IMR-90 (cell line): ENCODE results near the gene CST2. TPM values are rescaled to one million over a fixed set of nuclear protein-coding genes. Genes with fewer than 3 reads are reported as not detected.

Source experiments
- ATAC-seq: fragments of 200-7000 bp; cut with Tn5 transposase; 2 replicates; pipeline ENCODE4 v1.9.1; 2020; ENCODE audit warnings: low read depth, mild to moderate bottlenecking, moderate library complexity
- BruUV-seq: library from RNA; stranded (reverse); fragments of 400-500 nt; replicated peaks from 2 replicates; lab custom pipeline; 2021; lab: Mats Ljungman, UMichigan
- CTCF ChIA-PET: fragments of 300-600 bp; formaldehyde crosslinking; extraction: SDS; loops from one replicate; lab custom pipeline; 2021; ENCODE audit warnings: antibody characterized with exemption; lab: Yijun Ruan, JAX
- POLR2A ChIA-PET: fragments of 300-600 bp; sonication (Branson Sonifier 250); formaldehyde crosslinking; loops from one replicate; lab custom pipeline; 2022; ENCODE audit warnings: antibody characterized with exemption; ENCODE audit not compliant: unreplicated experiment; lab: Charles Lee
- DNase-seq: peaks from one replicate; pipeline ENCODE4 v3.0.0; 2013
- H2AFZ ChIP-seq: replicated peaks from 2 replicates; pipeline ENCODE3; 2013; ENCODE audit warnings: low read length, mild to moderate bottlenecking; ENCODE audit not compliant: poor library complexity
- H2AK5ac ChIP-seq: 2 replicates; pipeline ENCODE4 v1.6.1; 2013; ENCODE audit warnings: low read depth, low read length, inconsistent platforms
- H2AK9ac ChIP-seq: replicated peaks from 2 replicates; pipeline ENCODE3; 2013; ENCODE audit warnings: mild to moderate bottlenecking, low read depth, low read length, moderate library complexity; ENCODE audit not compliant: poor library complexity
- H2BK120ac ChIP-seq: 2 replicates; pipeline ENCODE4 v1.6.1; 2013; ENCODE audit warnings: low read depth, low read length, inconsistent platforms
- H2BK15ac ChIP-seq: 3 replicates; pipeline ENCODE4 v1.6.1; 2013; ENCODE audit warnings: low read depth, low read length, inconsistent platforms
- H2BK20ac ChIP-seq: 2 replicates; pipeline ENCODE4 v1.6.1; 2013; ENCODE audit warnings: low read depth, mild to moderate bottlenecking, inconsistent platforms, low read length, moderate library complexity
- H2BK5ac ChIP-seq: 2 replicates; pipeline ENCODE4 v1.6.1; 2013; ENCODE audit warnings: mild to moderate bottlenecking, low read depth, low read length, inconsistent platforms; ENCODE audit not compliant: poor library complexity, severe bottlenecking
- H3K14ac ChIP-seq: replicated peaks from 2 replicates; pipeline ENCODE4 v1.6.1; 2013; ENCODE audit warnings: low read depth, low read length, inconsistent platforms
- H3K18ac ChIP-seq: 2 replicates; pipeline ENCODE4 v1.6.1; 2013; ENCODE audit warnings: low read depth, low read length, control low read depth
- H3K23ac ChIP-seq: 2 replicates; pipeline ENCODE4 v1.6.1; 2013; ENCODE audit warnings: low read depth, low read length, inconsistent platforms
- H3K27ac ChIP-seq: 2 replicates; pipeline ENCODE4 v1.5.1; 2013; ENCODE audit warnings: mild to moderate bottlenecking, control low read depth, low read length; ENCODE audit not compliant: insufficient read depth
- H3K27me3 ChIP-seq: 2 replicates; pipeline ENCODE4 v1.6.1; 2013; ENCODE audit warnings: low read length; ENCODE audit not compliant: control insufficient read depth, insufficient read depth
- H3K36me3 ChIP-seq: 2 replicates; pipeline ENCODE4 v1.6.1; 2013; ENCODE audit warnings: low read length, mixed read lengths; ENCODE audit not compliant: control insufficient read depth, insufficient read depth
- H3K4ac ChIP-seq: 2 replicates; pipeline ENCODE4 v1.6.1; 2013; ENCODE audit warnings: low read depth, low read length, inconsistent platforms
- H3K4me1 ChIP-seq: 2 replicates; pipeline ENCODE4 v1.6.1; 2013; ENCODE audit warnings: low read length, mixed read lengths; ENCODE audit not compliant: control insufficient read depth, insufficient read depth
- H3K4me2 ChIP-seq: 2 replicates; pipeline ENCODE4 v1.6.1; 2013; ENCODE audit warnings: low read depth, mild to moderate bottlenecking, control low read depth, low read length, moderate library complexity
- H3K4me3 ChIP-seq: 2 replicates; pipeline ENCODE4 v1.5.1; 2013; ENCODE audit warnings: low read depth, mild to moderate bottlenecking, control low read depth, low read length, moderate library complexity; ENCODE audit not compliant: insufficient read depth
- H3K56ac ChIP-seq: 2 replicates; pipeline ENCODE4 v1.6.1; 2013; ENCODE audit warnings: low read length, inconsistent platforms; ENCODE audit not compliant: insufficient read depth; ENCODE audit errors: extremely low read depth
- H3K79me1 ChIP-seq, 2 experiments: 2 replicates each; pipeline ENCODE4 v1.6.1; 2013; ENCODE audit warnings: low read length in 2 of 2, inconsistent platforms in 1 of 2, low read depth in 1 of 2
- H3K9ac ChIP-seq: 2 replicates; pipeline ENCODE4 v1.6.1; 2013; ENCODE audit warnings: low read depth, low read length, control low read depth
- H3K9me1 ChIP-seq: 2 replicates; pipeline ENCODE4 v1.6.1; 2013; ENCODE audit warnings: low read length, inconsistent platforms; ENCODE audit not compliant: insufficient read depth
- H3K9me3 ChIP-seq: 2 replicates; pipeline ENCODE4 v1.6.1; 2013; ENCODE audit warnings: low read length; ENCODE audit not compliant: control insufficient read depth, insufficient read depth
- H4K20me1 ChIP-seq: 2 replicates; pipeline ENCODE4 v1.6.1; 2013; ENCODE audit warnings: low read length, inconsistent platforms; ENCODE audit not compliant: insufficient read depth
- H4K5ac ChIP-seq: 2 replicates; pipeline ENCODE4 v1.6.1; 2013; ENCODE audit warnings: mild to moderate bottlenecking, low read depth, low read length, control low read depth
- H4K8ac ChIP-seq, 2 experiments: 2 replicates each; pipeline ENCODE4 v1.6.1; 2013; ENCODE audit warnings: low read depth in 2 of 2, low read length in 2 of 2, control low read depth in 1 of 2, inconsistent platforms in 1 of 2
- H4K91ac ChIP-seq: 2 replicates; pipeline ENCODE4 v1.6.1; 2013; ENCODE audit warnings: low read depth, low read length, inconsistent platforms; ENCODE audit not compliant: insufficient read depth
- BHLHE40 ChIP-seq: fragments of 150-350 bp; IDR thresholded peaks from 2 replicates; pipeline ENCODE4 v1.6.1; 2016; ENCODE audit warnings: mild to moderate bottlenecking, low read depth, low read length
- CEBPB ChIP-seq: IDR thresholded peaks from 2 replicates; pipeline ENCODE4 v1.6.1; 2012; ENCODE audit warnings: low read depth, low read length, improper control_type of control experiment
- CHD1 ChIP-seq: IDR thresholded peaks from 2 replicates; pipeline ENCODE4 v1.6.1; 2012; ENCODE audit warnings: low read depth, low read length, improper control_type of control experiment
- CTCF ChIP-seq: conservative IDR thresholded peaks from 2 replicates; pipeline ENCODE4 v1.5.1; 2012; ENCODE audit warnings: mild to moderate bottlenecking, low read depth, low read length, improper control_type of control experiment
- FOS ChIP-seq: fragments of 150-350 bp; IDR thresholded peaks from 2 replicates; pipeline ENCODE4 v1.6.1; 2016; ENCODE audit warnings: low read depth, low read length
- MAFK ChIP-seq: IDR thresholded peaks from 2 replicates; pipeline ENCODE4 v1.6.1; 2012; ENCODE audit warnings: low read depth, low read length, improper control_type of control experiment
- MAZ ChIP-seq: IDR thresholded peaks from 2 replicates; pipeline ENCODE4 v1.6.1; 2012; ENCODE audit warnings: low read depth, mild to moderate bottlenecking, low read length, improper control_type of control experiment, moderate library complexity, borderline replicate concordance
- MXI1 ChIP-seq: IDR thresholded peaks from 2 replicates; pipeline ENCODE4 v1.6.1; 2012; ENCODE audit warnings: low read depth, mild to moderate bottlenecking, low read length, moderate library complexity, borderline replicate concordance
- NFE2L2 ChIP-seq: fragments of 150-350 bp; IDR thresholded peaks from 2 replicates; pipeline ENCODE4 v1.6.1; 2016; ENCODE audit warnings: low read depth, mild to moderate bottlenecking, low read length
- POLR2A ChIP-seq: IDR thresholded peaks from 2 replicates; pipeline ENCODE4 v1.6.1; 2012; ENCODE audit warnings: mild to moderate bottlenecking, low read depth, low read length
- RAD21 ChIP-seq: IDR thresholded peaks from 2 replicates; pipeline ENCODE4 v1.6.1; 2012; ENCODE audit warnings: low read length, improper control_type of control experiment
- RCOR1 ChIP-seq: IDR thresholded peaks from 2 replicates; pipeline ENCODE4 v1.6.1; 2012; ENCODE audit warnings: mild to moderate bottlenecking, low read length, improper control_type of control experiment; ENCODE audit not compliant: insufficient replicate concordance
- RFX5 ChIP-seq: IDR thresholded peaks from 2 replicates; pipeline ENCODE4 v1.8.0; 2012; ENCODE audit warnings: low read depth, mild to moderate bottlenecking, low read length, moderate library complexity
- SMC3 ChIP-seq: fragments of 150-350 bp; IDR thresholded peaks from 2 replicates; pipeline ENCODE4 v1.6.1; 2016; ENCODE audit warnings: low read depth, mild to moderate bottlenecking, antibody characterized with exemption, low read length, moderate library complexity
- WGBS, 2 experiments: methylation state at CpG; one replicate each; pipeline versions ENCODE4 v1.1.5 to v1.1.7; 2013; ENCODE audit warnings: missing lambda C conversion rate in 2 of 2; ENCODE audit not compliant: insufficient read length in 1 of 2; ENCODE audit errors: extremely low coverage in 2 of 2; 5-methylcytosine and 5-hydroxymethylcytosine counted together
- dilution Hi-C: fragments of 300-500 bp; cut with HindIII; formaldehyde crosslinking; loops from one replicate; pipeline ENCODE4 v1.14.3; 2018; ENCODE audit warnings: low sequenced_read_pairs; ENCODE audit not compliant: unreplicated experiment
- in situ Hi-C: fragments of 300-500 bp; cut with MboI; formaldehyde crosslinking; loops from 3 replicates; pipeline ENCODE4 v1.14.3; 2019; ENCODE audit warnings: low sequenced_read_pairs, inconsistent platforms, mixed read lengths
- intact Hi-C: fragments of 100-400 bp; cut with micrococcal nuclease; formaldehyde crosslinking; loops from 2 replicates; pipeline ENCODE4 v1.10.0; 2022
- polyA plus RNA-seq, 3 experiments: library from polyadenylated mRNA; depleted of rRNA; stranded (reverse); fragments of >200 nt; gene quantifications; 2 replicates each; pipeline ENCODE4 v1.2.3, GENCODE V29; 2012; ENCODE audit warnings: low replicate concordance in 1 of 3
- total RNA-seq: library from RNA; depleted of rRNA; stranded (reverse); fragments of >200 nt; gene quantifications from 2 replicates; pipeline ENCODE4 v1.2.3, GENCODE V29; 2012
- TF ChIP-seq, protein P1 (sequence below): fragments of 150-350 bp; IDR thresholded peaks from 2 replicates; pipeline ENCODE4 v1.6.1; 2017; ENCODE audit warnings: mild to moderate bottlenecking, antibody characterized with exemption, low read length, low read depth

Gene CST2
- total and polyA plus RNA-seq, 2 of the 4 experiments (the other 2 are of a cell fraction) = not detected

GRCh38 chr20:23794841-23795240 lies 31.7 kb downstream of the CST2 start:
- no peaks in the 10 kb centered on the region for H3K79me1 ChIP-seq
- 35% methylated on average over 4 of the region's 7 CpGs; no CpG with 5 or more reads in 1 of the 2 experiments for WGBS, 2 experiments
- H4K5ac ChIP-seq = no peak overlapping the region
- no peak overlapping the region for H2BK15ac ChIP-seq
- no TSS peak for BruUV-seq
- intact Hi-C loops = loop anchor here (5.0 kb wide), 1 partner anchor 202 kb away; no protein-coding TSS in a partner anchor
- no peak overlapping the region for H3K4me2 ChIP-seq
- no peak overlapping the region for H3K4ac ChIP-seq
- no peaks in the 10 kb centered on the region for H3K9me3 ChIP-seq
- dilution Hi-C loops = no loop called here
- no peak overlapping the region for H3K56ac ChIP-seq
- H3K4me1 ChIP-seq = no peaks in the 10 kb centered on the region
- H2BK120ac ChIP-seq = no peak overlapping the region
- H2BK5ac ChIP-seq = no peak overlapping the region
- no peak overlapping the region for H3K18ac ChIP-seq
- CTCF ChIA-PET = no interaction called here
- no peak overlapping the region for H2AK5ac ChIP-seq
- H3K36me3 ChIP-seq = no peaks in the 10 kb centered on the region
- H3K27ac ChIP-seq = no peak overlapping the region
- H2AK9ac ChIP-seq = no peak overlapping the region
- in situ Hi-C loops = no loop called here
- no peak overlapping the region for H2BK20ac ChIP-seq
- H4K20me1 ChIP-seq = no peaks in the 10 kb centered on the region
- no peak overlapping the region for H3K9ac ChIP-seq
- TF ChIP-seq FOS (no peak), CHD1 (no peak), RFX5 (no peak), CTCF (no peak), MAFK (no peak), BHLHE40 (no peak), POLR2A (no peak), RAD21 (no peak), MXI1 (no peak), CEBPB (no peak), SMC3 (no peak), MAZ (no peak), RCOR1 (no peak), NFE2L2 (no peak)
- TF ChIP-seq, protein P1, sequence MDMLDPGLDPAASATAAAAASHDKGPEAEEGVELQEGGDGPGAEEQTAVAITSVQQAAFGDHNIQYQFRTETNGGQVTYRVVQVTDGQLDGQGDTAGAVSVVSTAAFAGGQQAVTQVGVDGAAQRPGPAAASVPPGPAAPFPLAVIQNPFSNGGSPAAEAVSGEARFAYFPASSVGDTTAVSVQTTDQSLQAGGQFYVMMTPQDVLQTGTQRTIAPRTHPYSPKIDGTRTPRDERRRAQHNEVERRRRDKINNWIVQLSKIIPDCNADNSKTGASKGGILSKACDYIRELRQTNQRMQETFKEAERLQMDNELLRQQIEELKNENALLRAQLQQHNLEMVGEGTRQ = no peak
- no peak overlapping the region for H3K23ac ChIP-seq
- H4K8ac ChIP-seq = no peak overlapping the region
- H3K9me1 ChIP-seq = no peaks in the 10 kb centered on the region
- no peak overlapping the region for H2AFZ ChIP-seq
- H3K14ac ChIP-seq = no peak overlapping the region
- DNase-seq (no peak), ATAC-seq (no peak)
- H3K4me3 ChIP-seq = no peak overlapping the region
- no peak overlapping the region for H4K91ac ChIP-seq
- POLR2A ChIA-PET = no interaction called here
- H3K27me3 ChIP-seq = peaks cover 2% of the 10 kb centered on the region
